NT2/D1 (cell line): ENCODE measurements around the gene GIPC2.

Experiments used
- SUZ12 ChIP-seq: IDR thresholded peaks from 2 replicates; pipeline ENCODE4 v1.6.1; 2011; ENCODE audit not compliant: insufficient read length, insufficient read depth; ENCODE audit errors: extremely low read depth
- YY1 ChIP-seq: IDR thresholded peaks from 2 replicates; pipeline ENCODE4 v1.6.1; 2011; ENCODE audit not compliant: insufficient read length, insufficient read depth
- ZNF274 ChIP-seq: IDR thresholded peaks from 2 replicates; pipeline ENCODE4 v1.6.1; 2011; ENCODE audit warnings: mild to moderate bottlenecking, low read depth, low read length

- TF ChIP-seq ZNF274 (no peak), YY1 (no peak), SUZ12 (no peak)
Observed at GRCh38 chr1:78177708-78178270, 132.0 kb downstream of the GIPC2 start.
